Effector memory CD8-positive, alpha-beta T cell (primary cell): ENCODE measurements around the gene HMOX1.

Experiments
- ATAC-seq: fragments of 150-1000 bp; cut with Tn5 transposase; replicated peaks from 2 replicates; pipeline ENCODE4 v1.10.0; 2021; ENCODE audit warnings: mild to moderate bottlenecking, moderate library complexity
- DNase-seq, 3 experiments: peaks; one replicate each; pipeline ENCODE4 v3.0.0; 2021
- H3K27ac Mint-ChIP-seq, 2 donors: one replicate each; pipeline ENCODE4 v1.8.0; 2022; ENCODE audit warnings: mild to moderate bottlenecking in 2 of 2, mixed read lengths in 2 of 2, moderate library complexity in 2 of 2
- H3K27me3 Mint-ChIP-seq, 2 donors: one replicate each; pipeline ENCODE4 v1.8.0; 2022; ENCODE audit warnings: mixed read lengths in 2 of 2
- H3K36me3 Mint-ChIP-seq: one replicate; pipeline ENCODE4 v1.8.0; 2022; ENCODE audit warnings: mild to moderate bottlenecking, moderate library complexity, mixed read lengths; ENCODE audit not compliant: insufficient read depth
- H3K4me1 Mint-ChIP-seq, 2 donors: one replicate each; pipeline ENCODE4 v1.8.0; 2022; ENCODE audit warnings: low read depth in 2 of 2, mixed read lengths in 2 of 2
- H3K4me3 Mint-ChIP-seq, 2 donors: one replicate each; pipeline ENCODE4 v1.8.0; 2022; ENCODE audit warnings: mild to moderate bottlenecking in 2 of 2, mixed read lengths in 2 of 2, moderate library complexity in 2 of 2
- H3K9me3 Mint-ChIP-seq, 2 donors: one replicate each; pipeline ENCODE4 v1.8.0; 2022; ENCODE audit warnings: mixed read lengths in 2 of 2

The HMOX1 gene

GRCh38 chr22:35441489-35442100 lies 60.7 kb downstream of the HMOX1 start:
- ATAC-seq (no peak), DNase-seq (no peak)
- Mint-ChIP-seq H3K27me3 (no peaks in the 10 kb centered on the region), H3K9me3 (no peaks in the 10 kb centered on the region), H3K27ac (no peak overlapping the region), H3K4me3 (no peak overlapping the region), H3K4me1 (peaks cover 0 to 11% of the 10 kb centered on the region in 2 donors), H3K36me3 (no peaks in the 10 kb centered on the region)

- no peak for ATAC-seq
- no peaks in the 10 kb centered on the region for H3K36me3 Mint-ChIP-seq
These were observed 61.6 kb downstream of the HMOX1 start for GRCh38 chr22:35442471-35442870.

GRCh38 chr22:35443338-35443737 lies 62.4 kb downstream of the HMOX1 start:
- DNase-seq: no peak
- Mint-ChIP-seq H3K27ac (no peak overlapping the region), H3K9me3 (no peaks in the 10 kb centered on the region), H3K4me1 (peaks cover 0 to 6% of the 10 kb centered on the region in 2 donors), H3K36me3 (no peaks in the 10 kb centered on the region), H3K4me3 (no peak overlapping the region), H3K27me3 (no peaks in the 10 kb centered on the region)
- ATAC-seq: no peak

More at GRCh38 chr22:35442471-35442870, 61.6 kb downstream of the HMOX1 start:
- Mint-ChIP-seq H3K4me1 (peaks cover 0 to 8% of the 10 kb centered on the region in 2 donors), H3K4me3 (no peak overlapping the region), H3K9me3 (no peaks in the 10 kb centered on the region), H3K27me3 (no peaks in the 10 kb centered on the region), H3K27ac (no peak overlapping the region)
- no peak for DNase-seq
